ENCODE measurements around the gene ODAM.
A peak's percentile ranks its signal among the peaks of the same experiment; 100 is the strongest.
"Not testable (repeated sequence)": the region's sequence is repeated elsewhere in the genome, so short reads cannot be mapped to it uniquely, and the experiment has no call there.

ODAM gene

DNA sequence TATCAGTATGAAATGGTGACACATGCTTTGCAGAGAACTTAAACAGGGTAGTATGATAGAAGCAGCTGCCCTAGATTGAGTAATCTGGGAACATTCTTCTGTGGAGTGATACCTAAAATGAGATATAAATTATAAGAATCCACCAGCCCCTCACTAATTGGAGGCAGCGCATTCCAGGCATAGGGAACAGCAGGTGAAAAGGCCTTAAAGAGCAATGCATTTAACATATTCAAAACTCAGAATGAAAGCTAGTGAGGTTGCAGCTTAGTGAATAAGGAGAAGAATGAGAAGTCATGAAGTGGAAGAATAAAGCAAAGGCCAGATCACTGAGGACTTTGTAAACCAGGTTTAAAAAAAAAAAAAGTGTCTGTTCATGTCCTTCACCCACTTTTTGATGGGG lies 4.9 kb upstream of the ODAM start:
- no peaks in the 10 kb centered on the region for H3K4me1 ChIP-seq
- no peaks in the 10 kb centered on the region for H3K36me3 ChIP-seq (replicated peaks)
- no peak for DNase-seq (ENCODE audit: low spot score in 2 of 2)
- H3K9me3 ChIP-seq, result no peaks in the 10 kb centered on the region
- no peaks in the 10 kb centered on the region for H3K27me3 ChIP-seq (ENCODE audit: low read depth)
- in situ Hi-C loops (cut with MboI; ENCODE audit: low sequenced_read_pairs), result loop anchor here (25.0 kb wide), 2 partner anchors 278 to 503 kb away; no protein-coding TSS in a partner anchor
- H3K4me3 ChIP-seq, result no peak overlapping the region

DNA sequence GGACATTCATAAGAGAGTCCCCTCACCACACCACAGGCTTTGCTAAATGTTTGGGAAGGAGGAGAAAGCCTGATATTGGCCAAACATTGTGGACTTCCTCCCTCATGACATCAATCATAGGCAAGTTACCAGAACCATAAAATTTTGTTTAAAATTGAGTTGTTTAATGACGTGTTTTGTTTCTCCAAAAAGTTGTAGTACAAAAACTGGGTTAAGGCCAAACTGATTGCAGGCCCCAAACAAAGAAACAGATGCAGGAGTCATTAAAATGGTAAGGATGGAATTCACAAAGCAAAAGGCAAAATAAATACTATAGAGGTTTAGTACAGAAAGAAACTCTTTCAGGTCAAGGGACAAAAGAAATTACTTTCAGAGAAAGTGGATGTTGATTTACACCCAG lies 3.9 kb upstream of the ODAM start:
- no peaks in the 10 kb centered on the region for H3K27me3 ChIP-seq (ENCODE audit: low read depth)
- H3K4me3 ChIP-seq, result no peak overlapping the region
- H3K36me3 ChIP-seq (replicated peaks), result no peaks in the 10 kb centered on the region
- H3K4me1 ChIP-seq, result no peaks in the 10 kb centered on the region
- H3K9me3 ChIP-seq, result no peaks in the 10 kb centered on the region
- DNase-seq (ENCODE audit: low spot score in 2 of 2), result no peak
- in situ Hi-C loops (cut with MboI; ENCODE audit: low sequenced_read_pairs), result loop anchor here (25.0 kb wide), 2 partner anchors 279 to 504 kb away; no protein-coding TSS in a partner anchor

DNA sequence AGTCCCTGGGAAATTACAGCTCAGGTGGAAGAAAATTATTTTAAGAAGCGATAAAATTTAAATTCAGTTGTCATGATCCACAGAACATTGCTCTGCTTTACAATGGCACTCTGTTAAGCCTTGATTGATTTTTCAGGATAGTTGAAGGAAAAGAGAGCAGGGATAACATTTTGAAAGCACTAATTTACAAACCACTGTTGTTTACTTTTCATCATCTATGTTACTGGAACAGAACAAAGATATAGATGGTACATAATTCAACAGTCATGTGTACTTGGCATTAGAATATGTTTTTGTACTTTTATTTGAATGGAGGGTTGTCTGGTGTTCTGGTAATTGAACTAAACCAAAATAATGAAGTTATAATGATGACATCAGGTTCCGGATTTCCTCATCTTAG lies 2.6 kb upstream of the ODAM start:
- Histone ChIP-seq H3K4me1 (no peaks in the 10 kb centered on the region), H3K4me3 (no peak overlapping the region), H3K27me3 (ENCODE audit: low read depth) (no peaks in the 10 kb centered on the region), H3K36me3 (replicated peaks) (no peaks in the 10 kb centered on the region), H3K9me3 (no peaks in the 10 kb centered on the region)
- no peak for DNase-seq (ENCODE audit: low spot score in 2 of 2)
- in situ Hi-C loops (cut with MboI; ENCODE audit: low sequenced_read_pairs), result loop anchor here (25.0 kb wide), 2 partner anchors 281 to 506 kb away; no protein-coding TSS in a partner anchor

DNA sequence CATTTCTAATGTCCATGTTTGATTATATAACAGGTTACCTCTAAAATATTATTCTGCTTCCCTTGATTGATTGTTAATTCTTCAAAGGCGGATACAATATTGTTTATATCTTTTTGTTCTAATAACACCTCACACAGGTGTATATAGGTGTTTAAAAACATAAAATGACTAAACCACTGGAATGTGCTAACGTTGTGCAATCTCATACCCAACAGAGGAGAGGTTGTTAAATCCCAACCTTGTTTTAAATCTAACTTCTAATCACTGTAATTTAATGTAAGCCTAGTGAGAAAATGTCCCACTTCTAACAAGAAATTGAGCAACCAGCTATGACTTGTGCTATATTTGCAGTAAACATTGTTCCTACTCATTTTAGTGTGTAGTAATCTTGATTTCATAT lies 1.3 kb downstream of the ODAM start:
- DNase-seq (ENCODE audit: low spot score in 2 of 2), result no peak
- H3K4me1 ChIP-seq, result no peaks in the 10 kb centered on the region
- H3K9me3 ChIP-seq, result no peaks in the 10 kb centered on the region
- H3K27me3 ChIP-seq (ENCODE audit: low read depth), result no peaks in the 10 kb centered on the region
- no peaks in the 10 kb centered on the region for H3K36me3 ChIP-seq (replicated peaks)
- in situ Hi-C loops (cut with MboI; ENCODE audit: low sequenced_read_pairs), result loop anchor here (25.0 kb wide), 2 partner anchors 285 to 510 kb away; no protein-coding TSS in a partner anchor
- no peak overlapping the region for H3K4me3 ChIP-seq

DNA sequence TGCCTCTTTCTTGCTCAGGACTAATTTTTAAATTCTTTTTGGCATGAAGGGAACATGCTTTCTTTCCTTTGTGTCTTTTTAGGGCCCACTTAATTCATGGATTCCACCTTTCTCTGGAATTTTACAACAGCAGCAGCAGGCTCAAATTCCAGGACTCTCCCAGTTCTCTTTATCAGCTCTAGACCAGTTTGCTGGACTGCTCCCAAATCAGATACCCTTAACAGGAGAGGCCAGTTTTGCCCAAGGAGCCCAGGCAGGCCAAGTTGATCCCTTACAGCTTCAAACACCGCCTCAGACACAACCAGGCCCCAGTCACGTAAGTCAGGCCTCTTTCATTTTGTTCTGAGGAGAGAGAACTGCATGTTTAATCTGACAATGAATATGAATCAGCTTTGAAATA lies 2.3 kb downstream of the ODAM start:
- Histone ChIP-seq H3K36me3 (replicated peaks) (no peaks in the 10 kb centered on the region), H3K27me3 (ENCODE audit: low read depth) (no peaks in the 10 kb centered on the region), H3K9me3 (no peaks in the 10 kb centered on the region), H3K4me1 (no peaks in the 10 kb centered on the region), H3K4me3 (no peak overlapping the region)
- peak in 1 of 2 experiments; percentile 9 for DNase-seq (ENCODE audit: low spot score in 2 of 2)
- in situ Hi-C loops (cut with MboI; ENCODE audit: low sequenced_read_pairs), result loop anchor here (25.0 kb wide), 2 partner anchors 286 to 511 kb away; no protein-coding TSS in a partner anchor

DNA sequence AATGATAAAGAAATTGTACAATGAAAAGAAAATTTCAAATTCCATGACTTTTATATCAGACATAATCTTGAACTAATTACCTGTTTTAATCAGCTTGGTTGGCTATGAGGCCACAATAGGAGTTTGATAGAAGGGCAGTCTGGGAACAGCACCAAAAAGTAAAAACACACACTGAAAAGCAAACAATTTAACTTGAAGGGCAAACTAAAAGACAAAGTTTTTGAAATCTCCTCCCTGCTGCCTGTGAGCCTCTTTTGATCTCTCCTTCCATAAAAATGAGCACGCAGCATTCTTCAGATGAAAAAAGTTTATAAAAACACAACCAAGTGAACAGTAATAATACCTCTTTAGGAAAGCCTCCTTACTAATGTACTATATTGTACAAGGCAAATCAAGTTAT lies 8.1 kb downstream of the ODAM start:
- H3K27me3 ChIP-seq (ENCODE audit: low read depth), result no peaks in the 10 kb centered on the region
- no peaks in the 10 kb centered on the region for H3K4me1 ChIP-seq
- H3K4me3 ChIP-seq, result no peak overlapping the region
- no peak for DNase-seq (ENCODE audit: low spot score in 2 of 2)
- H3K36me3 ChIP-seq (replicated peaks), result no peaks in the 10 kb centered on the region
- H3K9me3 ChIP-seq, result no peaks in the 10 kb centered on the region
- in situ Hi-C loops (cut with MboI; ENCODE audit: low sequenced_read_pairs), result no loop called here

DNA sequence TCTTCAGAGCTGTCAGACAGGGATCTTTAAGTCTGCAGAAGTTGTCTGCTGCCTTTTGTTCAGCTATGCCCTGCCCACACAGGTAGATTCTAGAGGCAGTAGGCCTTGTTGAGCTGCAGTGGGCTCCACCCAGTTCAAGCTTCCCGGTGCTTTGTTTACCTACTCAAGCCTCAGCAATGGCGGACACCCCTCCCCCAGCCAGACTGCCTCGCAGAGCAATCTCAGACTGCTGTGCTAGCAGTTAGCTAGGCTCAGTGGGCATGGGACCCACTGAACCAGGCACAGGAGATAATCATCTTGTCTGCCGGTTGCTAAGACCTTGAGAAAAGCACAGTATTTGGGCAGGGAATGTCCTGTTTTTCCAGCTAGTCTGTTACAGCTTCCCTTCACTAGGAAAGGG lies 17.2 kb downstream of the ODAM start:
- H3K9me3 ChIP-seq; H3K36me3 ChIP-seq (replicated peaks); H3K4me1 ChIP-seq; DNase-seq (ENCODE audit: low spot score in 2 of 2); in situ Hi-C loops (cut with MboI; ENCODE audit: low sequenced_read_pairs); H3K27me3 ChIP-seq (ENCODE audit: low read depth); H3K4me3 ChIP-seq: not testable (repeated sequence)

DNA sequence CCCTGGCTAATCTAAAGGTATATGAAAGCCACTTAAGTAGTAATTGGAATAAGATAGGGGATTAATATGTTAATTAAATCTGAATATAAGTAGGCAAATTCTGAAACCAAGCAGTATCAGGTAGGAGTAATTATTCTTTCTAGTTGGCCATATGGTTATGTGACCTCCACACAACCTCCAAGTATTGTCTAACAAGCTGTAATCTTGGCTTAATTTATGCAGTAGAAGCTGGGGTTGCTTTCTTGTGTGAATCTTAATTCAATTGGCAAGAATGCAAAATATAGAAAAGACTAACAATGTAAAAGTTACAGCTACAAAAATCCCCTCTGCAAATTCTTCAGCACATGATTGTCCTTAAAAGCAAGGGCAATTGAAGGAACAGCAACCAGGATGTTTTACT lies 20.6 kb downstream of the ODAM start:
- H3K4me1 ChIP-seq; in situ Hi-C loops (cut with MboI; ENCODE audit: low sequenced_read_pairs); DNase-seq (ENCODE audit: low spot score in 2 of 2); H3K27me3 ChIP-seq (ENCODE audit: low read depth); H3K9me3 ChIP-seq; H3K36me3 ChIP-seq (replicated peaks); H3K4me3 ChIP-seq: not testable (repeated sequence)

DNA sequence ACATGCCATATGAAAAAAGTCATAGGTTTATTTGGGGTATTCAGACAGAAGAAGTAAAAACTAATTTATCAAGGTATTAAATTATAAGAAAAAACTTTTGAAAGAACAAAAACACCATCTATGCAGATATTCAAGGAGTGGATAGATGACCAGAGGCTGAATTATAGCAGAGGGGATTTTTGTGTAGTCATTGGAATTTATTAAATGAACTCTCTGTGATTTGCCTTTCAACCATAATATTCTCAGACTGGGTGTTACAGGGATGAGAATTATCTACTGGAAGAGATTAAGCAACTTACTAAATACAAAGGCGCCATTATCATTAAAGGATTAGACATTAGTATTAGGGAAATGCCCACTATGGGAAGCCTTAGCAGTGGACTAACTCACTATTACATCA lies 21.0 kb downstream of the ODAM start:
- H3K27me3 ChIP-seq (ENCODE audit: low read depth); H3K9me3 ChIP-seq; DNase-seq (ENCODE audit: low spot score in 2 of 2); in situ Hi-C loops (cut with MboI; ENCODE audit: low sequenced_read_pairs); H3K4me3 ChIP-seq; H3K4me1 ChIP-seq; H3K36me3 ChIP-seq (replicated peaks): not testable (repeated sequence)

DNA sequence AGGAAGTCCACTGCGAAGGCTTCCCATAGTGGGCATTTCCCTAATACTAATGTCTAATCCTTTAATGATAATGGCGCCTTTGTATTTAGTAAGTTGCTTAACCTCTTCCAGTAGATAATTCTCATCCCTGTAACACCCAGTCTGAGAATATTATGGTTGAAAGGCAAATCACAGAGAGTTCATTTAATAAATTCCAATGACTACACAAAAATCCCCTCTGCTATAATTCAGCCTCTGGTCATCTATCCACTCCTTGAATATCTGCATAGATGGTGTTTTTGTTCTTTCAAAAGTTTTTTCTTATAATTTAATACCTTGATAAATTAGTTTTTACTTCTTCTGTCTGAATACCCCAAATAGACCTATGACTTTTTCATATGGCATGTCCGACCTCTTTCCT lies 25.9 kb downstream of the ODAM start:
- H3K4me1 ChIP-seq; H3K9me3 ChIP-seq; H3K36me3 ChIP-seq (replicated peaks); in situ Hi-C loops (cut with MboI; ENCODE audit: low sequenced_read_pairs); H3K27me3 ChIP-seq (ENCODE audit: low read depth); H3K4me3 ChIP-seq; DNase-seq (ENCODE audit: low spot score in 2 of 2): not testable (repeated sequence)

DNA sequence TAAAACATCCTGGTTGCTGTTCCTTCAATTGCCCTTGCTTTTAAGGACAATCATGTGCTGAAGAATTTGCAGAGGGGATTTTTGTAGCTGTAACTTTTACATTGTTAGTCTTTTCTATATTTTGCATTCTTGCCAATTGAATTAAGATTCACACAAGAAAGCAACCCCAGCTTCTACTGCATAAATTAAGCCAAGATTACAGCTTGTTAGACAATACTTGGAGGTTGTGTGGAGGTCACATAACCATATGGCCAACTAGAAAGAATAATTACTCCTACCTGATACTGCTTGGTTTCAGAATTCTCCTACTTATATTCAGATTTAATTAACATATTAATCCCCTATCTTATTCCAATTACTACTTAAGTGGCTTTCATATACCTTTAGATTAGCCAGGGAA lies 26.3 kb downstream of the ODAM start:
- in situ Hi-C loops (cut with MboI; ENCODE audit: low sequenced_read_pairs); H3K36me3 ChIP-seq (replicated peaks); H3K4me1 ChIP-seq; DNase-seq (ENCODE audit: low spot score in 2 of 2); H3K4me3 ChIP-seq; H3K27me3 ChIP-seq (ENCODE audit: low read depth); H3K9me3 ChIP-seq: not testable (repeated sequence)

DNA sequence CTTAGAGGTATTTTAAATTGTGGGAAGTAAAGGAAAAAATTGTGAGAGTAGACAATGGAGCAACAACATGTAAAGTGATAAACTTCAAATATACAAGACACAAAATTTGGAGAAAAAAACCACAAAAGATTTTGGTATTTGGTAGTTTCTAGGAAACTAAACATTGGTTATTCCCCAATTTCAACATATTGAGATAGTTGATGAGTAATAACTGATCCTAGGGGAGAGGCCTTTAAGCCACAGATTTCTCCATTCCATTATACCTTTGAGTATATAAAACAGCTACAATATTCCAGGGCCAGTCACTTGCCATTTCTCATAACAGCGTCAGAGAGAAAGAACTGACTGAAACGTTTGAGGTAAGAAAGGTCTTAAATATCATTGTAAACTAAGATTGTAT lies 30.3 kb downstream of the ODAM start, which contains the start of gene FDCSP:
Gene FDCSP, plus strand, starts transcription at position 301 of the 400 bp plus-strand sequence. CDS start 5,071 bp downstream, outside the sequence.
- H3K9me3 ChIP-seq, result no peaks in the 10 kb centered on the region
- no peaks in the 10 kb centered on the region for H3K36me3 ChIP-seq (replicated peaks)
- in situ Hi-C loops (cut with MboI; ENCODE audit: low sequenced_read_pairs), result no loop called here
- DNase-seq (ENCODE audit: low spot score in 2 of 2), result no peak
- no peaks in the 10 kb centered on the region for H3K4me1 ChIP-seq
- no peak within 1 kb of the TSS for H3K4me3 ChIP-seq
- no peaks in the 10 kb centered on the region for H3K27me3 ChIP-seq (ENCODE audit: low read depth)

DNA sequence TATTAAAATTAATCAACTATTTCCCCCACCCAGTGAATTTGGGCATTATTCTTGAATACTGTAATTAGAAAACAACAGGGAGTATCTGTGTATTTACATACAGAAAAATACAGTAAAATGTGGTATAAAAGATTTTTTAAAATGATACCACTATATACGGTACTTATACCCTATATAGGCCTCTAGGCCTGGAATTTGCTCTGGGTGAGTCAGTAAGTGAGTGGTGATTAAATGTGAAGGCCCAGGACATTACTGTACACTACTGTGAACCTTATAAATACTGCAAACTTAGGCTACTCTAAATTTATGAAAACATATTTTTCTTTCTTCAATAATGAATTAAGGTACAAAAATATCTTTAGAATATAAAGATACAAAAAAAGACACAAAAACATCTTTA lies 40.6 kb downstream of the ODAM start:
- no peak for DNase-seq (ENCODE audit: low spot score in 2 of 2)
- Histone ChIP-seq H3K4me3 (no peak overlapping the region), H3K36me3 (replicated peaks) (no peaks in the 10 kb centered on the region), H3K27me3 (ENCODE audit: low read depth) (no peaks in the 10 kb centered on the region), H3K9me3 (no peaks in the 10 kb centered on the region), H3K4me1 (no peaks in the 10 kb centered on the region)
- in situ Hi-C loops (cut with MboI; ENCODE audit: low sequenced_read_pairs), result no loop called here

DNA sequence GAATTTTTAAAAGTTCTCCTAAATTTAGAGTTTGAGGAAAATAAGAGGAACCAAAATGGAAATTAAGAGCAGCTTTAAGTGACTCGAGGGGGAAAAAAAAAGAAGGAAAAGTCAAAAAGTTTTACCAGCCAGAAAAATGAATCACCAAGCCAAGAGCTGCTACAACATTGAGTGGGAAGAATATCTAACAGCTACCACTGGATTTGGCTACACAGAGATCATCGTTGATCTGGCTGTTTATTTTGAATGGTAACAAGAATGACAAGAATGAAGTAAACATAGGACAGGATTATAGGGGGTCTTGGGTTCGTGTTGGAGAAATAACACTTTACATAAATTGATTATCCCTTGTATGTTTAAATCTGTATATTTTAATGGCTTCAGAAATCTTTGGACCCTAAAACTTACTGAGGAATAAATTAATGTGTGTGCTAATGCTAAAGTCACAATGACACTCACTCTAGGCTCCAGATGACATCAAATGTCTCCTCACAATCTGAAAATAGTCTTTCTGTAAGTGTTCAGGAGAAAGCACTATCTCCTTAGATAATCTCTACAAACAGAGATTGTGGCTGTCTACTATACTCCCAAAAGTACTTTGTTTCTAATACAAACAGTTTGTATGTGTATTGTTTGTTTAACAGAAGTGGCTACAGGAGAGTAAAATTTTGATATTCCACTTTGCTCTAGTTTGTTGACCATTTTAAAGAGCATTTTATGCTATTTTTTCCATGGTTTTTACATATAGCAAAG lies 43.8 kb downstream of the ODAM start:
- in situ Hi-C loops (cut with MboI; ENCODE audit: low sequenced_read_pairs), result no loop called here

More for the DNA sequence above, 43.8 kb downstream of the ODAM start:
- H3K4me3 ChIP-seq, result no peak overlapping the region
- H3K27me3 ChIP-seq (ENCODE audit: low read depth), result no peaks in the 10 kb centered on the region
- H3K36me3 ChIP-seq (replicated peaks), result no peaks in the 10 kb centered on the region
- H3K4me1 ChIP-seq, result no peaks in the 10 kb centered on the region
- no peaks in the 10 kb centered on the region for H3K9me3 ChIP-seq
- no peak for DNase-seq (ENCODE audit: low spot score in 2 of 2)

Measured in HAP-1 (cell line).